Anterior cingulate cortex (tissue), 58 donors: ENCODE measurements around the gene UQCC2.

ENCODE experiments used
- DNase-seq, 58 donors: peaks; one replicate each; lab custom pipeline; 2025; lab: John Stamatoyannopoulos, UW

The UQCC2 gene

GRCh38 chr6:33662318-33662717 lies 49.2 kb downstream of the UQCC2 start:
- no peak for DNase-seq

GRCh38 chr6:33661106-33661838 lies 50.2 kb downstream of the UQCC2 start:
- DNase-seq, result no peak

DNA sequence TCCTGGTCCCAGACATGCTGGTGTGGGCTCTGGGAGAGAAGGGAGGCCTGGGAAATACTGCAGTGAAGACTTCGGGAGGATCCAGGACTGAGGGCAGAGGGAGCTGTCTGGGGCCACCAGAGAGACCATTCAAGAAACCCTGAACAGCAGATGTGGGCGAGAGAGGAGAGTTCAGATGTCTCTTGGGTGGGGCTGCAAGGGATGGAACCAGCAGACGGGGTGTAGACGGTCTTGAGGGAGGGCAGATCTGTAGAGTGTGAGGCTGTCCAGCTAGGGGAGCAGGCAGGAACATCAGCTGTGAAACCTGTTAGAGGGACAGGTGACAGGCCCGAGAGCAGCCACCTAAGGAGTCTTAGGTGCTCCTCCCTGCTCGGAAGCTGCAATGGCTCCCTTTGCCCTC lies 51.5 kb downstream of the UQCC2 start:
- no peak for DNase-seq

- DNase-seq, result no peak
Observed at GRCh38 chr6:33658982-33659689, 52.4 kb downstream of the UQCC2 start.

- no peak for DNase-seq
Observed at GRCh38 chr6:33656844-33657243, 54.7 kb downstream of the UQCC2 start.

DNA sequence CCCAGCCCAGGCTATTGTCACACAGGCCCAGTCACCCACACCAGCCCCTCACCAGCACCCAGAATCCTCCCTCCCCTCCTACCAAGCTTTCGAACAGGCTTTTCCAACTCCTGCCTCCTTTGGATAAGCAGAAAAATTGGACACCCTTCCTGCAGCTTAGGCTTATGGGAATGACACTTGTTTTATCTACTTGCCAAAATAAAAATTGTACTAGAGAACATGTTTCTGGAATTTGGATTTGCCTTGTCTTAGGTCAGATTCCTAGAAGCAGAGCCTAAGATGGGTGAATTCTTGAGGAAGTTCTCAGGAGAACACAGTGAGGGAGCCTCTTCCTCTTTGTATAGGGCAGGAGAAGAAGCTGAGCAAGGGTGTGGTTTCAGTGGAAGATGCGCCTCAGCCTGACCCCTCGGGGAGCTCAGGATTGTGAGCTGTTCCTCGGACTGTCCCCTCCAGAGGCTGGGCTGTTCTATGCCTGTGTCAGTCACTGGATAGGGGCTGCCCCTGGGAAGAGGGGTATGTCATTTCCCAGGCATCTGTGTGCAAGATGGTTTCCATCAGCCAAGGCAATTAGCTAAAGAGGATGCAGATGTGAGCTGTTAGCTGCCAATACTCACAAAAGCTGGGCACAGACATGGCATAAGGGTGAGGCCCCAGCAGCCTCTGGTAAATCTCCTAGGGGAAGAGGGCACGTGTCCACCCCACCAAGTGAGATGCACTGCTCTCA lies 56.5 kb downstream of the UQCC2 start:
- DNase-seq, result no peak

DNA sequence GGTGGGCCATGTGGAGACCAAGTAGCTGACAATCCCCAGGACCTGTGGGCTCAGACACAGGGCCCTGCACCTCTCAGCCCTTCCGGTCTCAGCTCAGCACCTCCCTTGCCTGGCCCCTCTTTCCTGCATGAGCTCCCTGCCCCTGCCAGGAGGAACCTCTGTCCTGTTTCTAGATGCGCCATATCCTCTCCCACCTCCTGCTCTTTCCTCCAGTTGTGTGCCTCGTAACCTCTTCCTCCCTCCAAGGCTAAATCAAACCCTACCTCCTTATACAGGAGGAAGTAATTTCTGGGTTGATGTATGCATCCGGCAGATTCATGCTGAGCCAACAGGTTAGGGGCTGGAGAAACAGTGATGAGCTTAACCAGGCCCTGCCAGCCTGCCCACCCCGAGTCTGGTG lies 59.5 kb downstream of the UQCC2 start:
- DNase-seq, result no peak

DNA sequence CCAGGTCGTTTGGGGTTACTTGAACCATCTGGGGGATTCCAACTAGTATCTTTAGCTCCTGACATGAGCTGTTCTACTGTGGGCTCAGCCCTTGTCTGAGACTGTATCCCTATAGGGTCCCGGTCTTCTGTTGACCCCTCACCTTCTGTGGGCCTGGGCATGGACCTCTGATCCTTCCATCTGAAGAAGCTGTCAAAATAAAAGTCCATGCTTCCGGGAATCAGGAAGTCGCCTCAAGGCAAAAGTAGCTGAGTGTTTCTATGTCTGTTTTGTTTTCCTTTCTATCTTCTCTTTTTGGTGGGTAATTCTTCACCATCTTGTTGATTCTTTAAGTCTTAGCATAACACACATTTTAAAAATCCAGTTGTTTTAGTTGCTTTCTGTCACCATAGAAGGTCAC lies 60.1 kb downstream of the UQCC2 start:
- DNase-seq, result no peak
